Ovary (tissue), 9 donors: ENCODE results near the gene TFF3. TPM values are rescaled to one million over a fixed set of nuclear protein-coding genes. Genes with fewer than 3 reads are reported as not detected.

ENCODE experiments used
- DNase-seq, 5 donors: peaks; one replicate each; pipeline ENCODE4 v3.0.0-alpha.2; 2019 to 2020
- H3K27ac ChIP-seq, 2 donors: fragments of 200-600 bp; one replicate each; pipeline versions ENCODE4 v1.5.1 to v1.8.0; 2019 to 2022
- H3K27me3 ChIP-seq: fragments of 200-600 bp; one replicate; pipeline ENCODE4 v1.8.0; 2022
- H3K36me3 ChIP-seq: fragments of 200-600 bp; sonication (generic); one replicate; pipeline ENCODE4 v1.5.1; 2019
- H3K4me1 ChIP-seq: one replicate; pipeline ENCODE4 v1.8.1; 2013; ENCODE audit warnings: mild to moderate bottlenecking, moderate library complexity; ENCODE audit not compliant: insufficient read depth
- H3K4me3 ChIP-seq: fragments of 200-600 bp; sonication (generic); one replicate; pipeline ENCODE4 v1.5.1; 2017
- H3K9me3 ChIP-seq, 2 donors: fragments of 200-600 bp in 1 of 2; sonication (generic) in 1 of 2; one replicate each; pipeline versions ENCODE4 v1.5.1 to v1.8.1; 2013 to 2019; ENCODE audit warnings: mild to moderate bottlenecking in 1 of 2, moderate library complexity in 1 of 2
- CTCF ChIP-seq, 3 donors: fragments of 450-650 bp in 2 of 3; fragments of 200-600 bp in 1 of 3; IDR thresholded peaks; one replicate each; pipeline versions ENCODE4 v1.5.1 to v1.8.0; 2016 to 2022; ENCODE audit warnings: antibody characterized with exemption in 3 of 3, mild to moderate bottlenecking in 1 of 3
- EP300 ChIP-seq: sonication (generic); formaldehyde crosslinking; IDR thresholded peaks from one replicate; pipeline ENCODE4 v1.6.1; 2017; ENCODE audit warnings: antibody characterized with exemption
- POLR2A ChIP-seq: fragments of 450-650 bp; IDR thresholded peaks from one replicate; pipeline ENCODE4 v1.6.1; 2017; ENCODE audit warnings: antibody characterized with exemption, mild to moderate bottlenecking, moderate library complexity
- WGBS, 3 donors: extraction: QIAGEN DNeasy Blood & Tissue Kit in 1 of 3; methylation state at CpG; one replicate each; pipeline versions ENCODE4 v1.1.5 to v1.1.7; 2013 to 2017; 5-methylcytosine and 5-hydroxymethylcytosine counted together
- intact Hi-C, 4 donors: fragments of 100-400 bp; cut with DNase I; formaldehyde crosslinking; loops; one replicate each; pipeline versions ENCODE4 v1.11.0 to v1.15.1; 2022 to 2023
- polyA plus RNA-seq, 2 donors: library from polyadenylated mRNA; stranded (reverse); fragments of 200-250 nt in 1 of 2; fragments of 350-450 nt in 1 of 2; fragmentation: Illumina TruSeq in 1 of 2; extraction: RNeasy Lipid Tissue Mini Kit (QIAGEN cat#74804) in 1 of 2; gene quantifications; one replicate each; pipeline ENCODE4 v1.2.3, GENCODE V29; 2013 to 2014
- total RNA-seq, 7 donors: library from RNA; depleted of rRNA in 2 of 7; stranded (reverse); fragments of >200 nt in 2 of 7; fragmentation: NEBNext Ultra II Directional in 3 of 7; extraction: Animal tissue kit (Norgen Biotek cat#: 25700) in 3 of 7; gene quantifications; one replicate each; pipeline versions ENCODE4 v1.1.0 to v1.2.4, GENCODE V29; 2016 to 2023
- donor health status: DM: no; HTN: no; CAD: no; lungs with moderate emphysema.
- donor health status: DM: no; HTN: no; CAD: no.
- donor health status: Bipolar disorder and iron deficiency.
- donor health status: DM: yes; HTN: yes; CAD: no.
- donor health status: DM: no; HTN: no; CAD: no.
- donor health status: DM: yes; HTN: yes; CAD: no.

The TFF3 gene
- total and polyA plus RNA-seq, 9 donors = 1.3 to 131 (median 11.0) TPM; not detected in 1

- Histone ChIP-seq H3K4me3 (no peak overlapping the region), H3K27me3 (no peaks in the 10 kb centered on the region), H3K27ac (no peak overlapping the region), H3K36me3 (no peaks in the 10 kb centered on the region), H3K4me1 (no peaks in the 10 kb centered on the region), H3K9me3 (no peaks in the 10 kb centered on the region)
- intact Hi-C loops = loop anchor here in 1 of 4 donors (10.0 kb wide), 1 partner anchor 118 kb away; no protein-coding TSS in a partner anchor
- no peak for TF ChIP-seq POLR2A
- no peak for TF ChIP-seq EP300
- no peak for TF ChIP-seq CTCF (IDR thresholded peaks at IDR 0.05)
- DNase-seq = no peak
- WGBS, 3 donors = 44 to 53% (median 47%) methylated on average over 25 to 29 of the region's 29 CpGs
Observed at GRCh38 chr21:42272984-42273600, 42.1 kb downstream of the TFF3 start.

- intact Hi-C loops = loop anchor here in 1 of 4 donors (10.0 kb wide), 1 partner anchor 118 kb away; no protein-coding TSS in a partner anchor
- Histone ChIP-seq H3K27ac (no peak overlapping the region), H3K27me3 (no peaks in the 10 kb centered on the region), H3K4me3 (no peak overlapping the region), H3K4me1 (no peaks in the 10 kb centered on the region), H3K9me3 (no peaks in the 10 kb centered on the region), H3K36me3 (no peaks in the 10 kb centered on the region)
- TF ChIP-seq EP300 (no peak), CTCF (IDR thresholded peaks at IDR 0.05) (no peak), POLR2A (no peak)
- no peak for DNase-seq
- 75 to 82% (median 79%) methylated on average over 14 to 15 of the region's 15 CpGs for WGBS, 3 donors
Observed at GRCh38 chr21:42272109-42272962, 42.9 kb downstream of the TFF3 start.

DNA sequence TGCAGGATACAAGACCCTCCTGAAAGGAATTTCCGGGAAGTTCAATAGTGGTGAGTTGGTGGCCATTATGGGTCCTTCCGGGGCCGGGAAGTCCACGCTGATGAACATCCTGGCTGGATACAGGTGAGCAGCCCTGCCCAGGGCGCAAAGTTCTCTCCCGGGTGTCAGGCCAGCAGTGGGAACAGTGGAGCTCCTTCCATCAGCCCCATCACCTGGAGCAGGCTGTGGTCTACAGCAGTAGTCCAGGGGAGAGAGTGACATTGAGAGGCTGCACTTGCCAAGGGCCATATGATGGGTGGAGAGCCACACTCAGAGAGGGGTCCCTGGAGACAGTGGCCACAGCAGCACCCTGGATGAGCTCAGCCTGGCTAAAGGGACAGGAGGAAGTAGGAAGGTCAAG lies 44.1 kb downstream of the TFF3 start:
- WGBS, 3 donors = 93 to 94% (median 94%) methylated on average over 6 of the region's 6 CpGs

More for the DNA sequence above, 44.1 kb downstream of the TFF3 start:
- no peak overlapping the region for H3K27ac ChIP-seq
- H3K36me3 ChIP-seq = no peaks in the 10 kb centered on the region
- intact Hi-C loops = loop anchor here in 1 of 4 donors (10.0 kb wide), 1 partner anchor 116 kb away; no protein-coding TSS in a partner anchor
- TF ChIP-seq CTCF (IDR thresholded peaks at IDR 0.05) (no peak), POLR2A (no peak), EP300 (no peak)
- no peak overlapping the region for H3K4me3 ChIP-seq
- no peaks in the 10 kb centered on the region for H3K27me3 ChIP-seq
- no peak for DNase-seq
- H3K9me3 ChIP-seq = no peaks in the 10 kb centered on the region
- no peaks in the 10 kb centered on the region for H3K4me1 ChIP-seq
